ENCODE results near the gene PCDH10. TPM values are rescaled to one million over a fixed set of nuclear protein-coding genes. Genes with fewer than 3 reads are reported as not detected.

The PCDH10 gene, protein sequence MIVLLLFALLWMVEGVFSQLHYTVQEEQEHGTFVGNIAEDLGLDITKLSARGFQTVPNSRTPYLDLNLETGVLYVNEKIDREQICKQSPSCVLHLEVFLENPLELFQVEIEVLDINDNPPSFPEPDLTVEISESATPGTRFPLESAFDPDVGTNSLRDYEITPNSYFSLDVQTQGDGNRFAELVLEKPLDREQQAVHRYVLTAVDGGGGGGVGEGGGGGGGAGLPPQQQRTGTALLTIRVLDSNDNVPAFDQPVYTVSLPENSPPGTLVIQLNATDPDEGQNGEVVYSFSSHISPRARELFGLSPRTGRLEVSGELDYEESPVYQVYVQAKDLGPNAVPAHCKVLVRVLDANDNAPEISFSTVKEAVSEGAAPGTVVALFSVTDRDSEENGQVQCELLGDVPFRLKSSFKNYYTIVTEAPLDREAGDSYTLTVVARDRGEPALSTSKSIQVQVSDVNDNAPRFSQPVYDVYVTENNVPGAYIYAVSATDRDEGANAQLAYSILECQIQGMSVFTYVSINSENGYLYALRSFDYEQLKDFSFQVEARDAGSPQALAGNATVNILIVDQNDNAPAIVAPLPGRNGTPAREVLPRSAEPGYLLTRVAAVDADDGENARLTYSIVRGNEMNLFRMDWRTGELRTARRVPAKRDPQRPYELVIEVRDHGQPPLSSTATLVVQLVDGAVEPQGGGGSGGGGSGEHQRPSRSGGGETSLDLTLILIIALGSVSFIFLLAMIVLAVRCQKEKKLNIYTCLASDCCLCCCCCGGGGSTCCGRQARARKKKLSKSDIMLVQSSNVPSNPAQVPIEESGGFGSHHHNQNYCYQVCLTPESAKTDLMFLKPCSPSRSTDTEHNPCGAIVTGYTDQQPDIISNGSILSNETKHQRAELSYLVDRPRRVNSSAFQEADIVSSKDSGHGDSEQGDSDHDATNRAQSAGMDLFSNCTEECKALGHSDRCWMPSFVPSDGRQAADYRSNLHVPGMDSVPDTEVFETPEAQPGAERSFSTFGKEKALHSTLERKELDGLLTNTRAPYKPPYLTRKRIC
- total RNA-seq: 1 to 10 TPM in 1 of 6 donors, under 1 TPM in 4, not detected in 1; 0.39 to 1.3 (median 0.76) TPM

- DNase-seq: peak; percentile 71 to 95
- WGBS, 2 donors: 1 to 2% methylated on average over 33 to 34 of the region's 38 CpGs
- Histone ChIP-seq H3K27ac (no peak within 1 kb of the TSS), H3K27me3 (peaks cover 0 to 37% (median 19%) of the 10 kb centered on the region in 4 donors), H3K4me1 (peaks cover 39 to 71% (median 56%) of the 10 kb centered on the region in 4 donors), H3K9me3 (no peaks in the 10 kb centered on the region), H3K36me3 (no peaks in the 10 kb centered on the region), H3K4me3 (peak within 1 kb of the TSS; percentile 26 to 47 (median 42))
- no peak for TF ChIP-seq CTCF (IDR thresholded peaks at IDR 0.05)
- peak in 1 of 4 donors; percentile 61 for TF ChIP-seq POLR2A (IDR thresholded peaks at IDR 0.05)
- TF ChIP-seq EP300 (IDR thresholded peaks at IDR 0.05): no peak
- peak in 1 of 2 donors; percentile 65 for TF ChIP-seq POLR2AphosphoS5 (IDR thresholded peaks at IDR 0.05)
- ATAC-seq (ENCODE audit: low FRiP score in 2 of 2): peak; percentile 90 to 92
Observed at GRCh38 chr4:133148690-133149363, at the start of gene PCDH10. Gene PCDH10, plus strand, starts transcription at chr4:133149294. Its CDS starts 847 bp downstream, at chr4:133150141.

DNA sequence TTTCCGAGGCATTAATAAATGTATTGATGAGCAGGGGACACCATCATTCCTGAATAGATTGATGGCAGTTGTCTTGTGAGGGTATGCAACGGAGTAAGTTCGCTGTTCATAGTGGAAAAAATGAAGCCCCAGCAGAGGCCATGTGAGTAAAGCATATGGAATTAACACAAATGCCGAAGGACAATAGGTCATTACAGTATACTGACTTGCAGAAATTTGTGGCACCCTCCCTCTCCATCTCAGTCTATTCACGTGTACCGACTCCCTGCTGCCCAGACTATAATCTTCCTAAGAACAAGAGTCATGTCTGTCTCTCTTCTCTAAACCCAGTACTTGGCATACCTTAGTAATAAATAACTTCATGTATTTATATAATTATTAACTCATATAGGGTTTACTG lies 47.1 kb upstream of the PCDH10 start:
- DNase-seq: no peak
- no peak for ATAC-seq (ENCODE audit: low FRiP score in 2 of 2)
- no peaks in the 10 kb centered on the region for H3K36me3 ChIP-seq
- no peak for TF ChIP-seq EP300 (IDR thresholded peaks at IDR 0.05)
- TF ChIP-seq CTCF (IDR thresholded peaks at IDR 0.05): no peak
- TF ChIP-seq POLR2A (IDR thresholded peaks at IDR 0.05): no peak
- 88% methylated on average over 6 of the region's 6 CpGs for WGBS, 2 donors
- no peak overlapping the region for H3K4me3 ChIP-seq
- no peaks in the 10 kb centered on the region for H3K27me3 ChIP-seq
- H3K4me1 ChIP-seq: no peaks in the 10 kb centered on the region
- H3K27ac ChIP-seq: no peak overlapping the region
- H3K9me3 ChIP-seq: no peaks in the 10 kb centered on the region

GRCh38 chr4:133102612-133103409 lies 46.3 kb upstream of the PCDH10 start:
- Histone ChIP-seq H3K27me3 (no peaks in the 10 kb centered on the region), H3K4me1 (no peaks in the 10 kb centered on the region), H3K4me3 (no peak overlapping the region), H3K9me3 (no peaks in the 10 kb centered on the region), H3K27ac (no peak overlapping the region), H3K36me3 (no peaks in the 10 kb centered on the region)
- TF ChIP-seq CTCF (IDR thresholded peaks at IDR 0.05) (no peak), POLR2A (IDR thresholded peaks at IDR 0.05) (no peak), EP300 (IDR thresholded peaks at IDR 0.05) (no peak)
- WGBS, 2 donors: 71 to 78% methylated on average over 4 of the region's 4 CpGs
- ATAC-seq (ENCODE audit: low FRiP score in 2 of 2) (no peak), DNase-seq (no peak)

DNA sequence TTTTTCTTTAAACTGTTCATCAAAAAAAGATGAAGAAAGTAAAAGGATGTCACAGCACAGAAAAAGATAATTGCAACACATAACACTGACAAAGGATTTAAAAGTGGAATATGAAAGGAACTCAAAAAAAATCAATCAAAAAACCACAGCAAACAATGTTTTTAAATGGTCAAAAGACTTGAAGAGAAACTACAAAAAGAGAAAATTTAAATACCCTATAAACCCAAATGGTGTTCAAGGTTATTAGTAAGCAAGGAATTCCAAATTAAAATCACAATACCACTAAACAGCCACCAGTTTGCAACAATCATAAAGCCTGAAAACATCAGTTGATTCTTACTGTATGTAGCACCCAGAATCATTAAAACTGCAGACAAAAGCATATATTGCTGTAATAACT lies 36.5 kb upstream of the PCDH10 start:
- no peak for ATAC-seq (ENCODE audit: low FRiP score in 2 of 2)
- Histone ChIP-seq H3K4me1 (no peaks in the 10 kb centered on the region), H3K27me3 (no peaks in the 10 kb centered on the region), H3K4me3 (no peak overlapping the region), H3K27ac (no peak overlapping the region), H3K36me3 (no peaks in the 10 kb centered on the region), H3K9me3 (no peaks in the 10 kb centered on the region)
- TF ChIP-seq EP300 (IDR thresholded peaks at IDR 0.05) (no peak), POLR2AphosphoS5 (IDR thresholded peaks at IDR 0.05) (no peak), CTCF (IDR thresholded peaks at IDR 0.05) (no peak)
- DNase-seq: no peak
